ENCODE measurements around the gene SLF2. TPM values are rescaled to one million over a fixed set of nuclear protein-coding genes. Genes with fewer than 3 reads are reported as not detected.

SLF2 gene
- total RNA-seq, 1 experiment from 2014 or later = 13.6 TPM

GRCh38 chr10:101000915-101001658, 88.3 kb downstream of the SLF2 start:
- POLR2A ChIA-PET (ENCODE audit: unreplicated experiment) = no interaction called here
- no peaks in the 10 kb centered on the region for H3K27me3 ChIP-seq (ENCODE audit: insufficient read depth, low read depth)
- no peak overlapping the region for H2AFZ ChIP-seq
- no peak overlapping the region for H3K4me2 ChIP-seq
- H3F3A ChIP-seq (ENCODE audit: insufficient read depth, low read depth) = peaks cover 5% of the 10 kb centered on the region; the same call in 1 of the 2 replicates
- no peaks in the 10 kb centered on the region for H3K36me3 ChIP-seq (ENCODE audit: low read depth)
- H3K9me2 ChIP-seq (ENCODE audit: insufficient read depth) = no peaks in the 10 kb centered on the region
- intact Hi-C loops (cut with micrococcal nuclease; ENCODE audit: unreplicated experiment) = loop anchor here (1.0 kb wide), 1 partner anchor 12 kb away; no protein-coding TSS in a partner anchor
- DNase-seq = no peak
- BruUV-seq (replicated peaks) = no TSS peak
- H3K9me3 ChIP-seq (ENCODE audit: insufficient read depth, low read depth) = no peaks in the 10 kb centered on the region
- no peak overlapping the region for H3K4me3 ChIP-seq
- CTCF ChIA-PET = interaction anchor here (0.7 kb wide), 1 partner anchor 40 kb away, joined by 3 read pairs; no protein-coding TSS in a partner anchor
- no peaks in the 10 kb centered on the region; the same call in 1 of the 2 replicates for H4K20me1 ChIP-seq (ENCODE audit: insufficient read depth)
- no peak for TF ChIP-seq EZH2 (IDR thresholded peaks at IDR 0.05; ENCODE audit: low read depth)
- no peak for TF ChIP-seq CTCF (conservative IDR thresholded peaks at IDR 0.05)
- H3K4me1 ChIP-seq (replicated peaks; ENCODE audit: insufficient read depth) = peaks cover 11% of the 10 kb centered on the region
- H3K79me2 ChIP-seq (ENCODE audit: low read depth) = 0 out of 2 replicates have a peak, but pooled peaks cover 5% of the 10 kb centered on the region
- H3K27ac ChIP-seq = no peak overlapping the region

- Histone ChIP-seq H3K79me2 (ENCODE audit: low read depth) (0 out of 2 replicates have a peak, but pooled peaks cover 5% of the 10 kb centered on the region), H3K4me3 (no peak overlapping the region), H4K20me1 (ENCODE audit: insufficient read depth) (no peaks in the 10 kb centered on the region; the same call in 1 of the 2 replicates), H3K4me1 (replicated peaks; ENCODE audit: insufficient read depth) (peaks cover 7% of the 10 kb centered on the region), H2AFZ (no peak overlapping the region), H3K9me2 (ENCODE audit: insufficient read depth) (no peaks in the 10 kb centered on the region), H3K36me3 (ENCODE audit: low read depth) (no peaks in the 10 kb centered on the region), H3F3A (ENCODE audit: insufficient read depth, low read depth) (no peaks in the 10 kb centered on the region), H3K9me3 (ENCODE audit: insufficient read depth, low read depth) (no peaks in the 10 kb centered on the region), H3K4me2 (no peak overlapping the region), H3K27me3 (ENCODE audit: insufficient read depth, low read depth) (no peaks in the 10 kb centered on the region), H3K27ac (no peak overlapping the region)
- no peak for TF ChIP-seq EZH2 (IDR thresholded peaks at IDR 0.05; ENCODE audit: low read depth)
- no peak for TF ChIP-seq CTCF (conservative IDR thresholded peaks at IDR 0.05)
- no TSS peak for BruUV-seq (replicated peaks)
- CTCF ChIA-PET = interaction anchor here (0.7 kb wide), 1 partner anchor 40 kb away, joined by 3 read pairs; no protein-coding TSS in a partner anchor
- DNase-seq = no peak
- intact Hi-C loops (cut with micrococcal nuclease; ENCODE audit: unreplicated experiment) = loop anchor here (1.0 kb wide), 1 partner anchor 12 kb away; no protein-coding TSS in a partner anchor
- POLR2A ChIA-PET (ENCODE audit: unreplicated experiment) = no interaction called here
Measured at GRCh38 chr10:101001659-101002035, 88.9 kb downstream of the SLF2 start.

DNA sequence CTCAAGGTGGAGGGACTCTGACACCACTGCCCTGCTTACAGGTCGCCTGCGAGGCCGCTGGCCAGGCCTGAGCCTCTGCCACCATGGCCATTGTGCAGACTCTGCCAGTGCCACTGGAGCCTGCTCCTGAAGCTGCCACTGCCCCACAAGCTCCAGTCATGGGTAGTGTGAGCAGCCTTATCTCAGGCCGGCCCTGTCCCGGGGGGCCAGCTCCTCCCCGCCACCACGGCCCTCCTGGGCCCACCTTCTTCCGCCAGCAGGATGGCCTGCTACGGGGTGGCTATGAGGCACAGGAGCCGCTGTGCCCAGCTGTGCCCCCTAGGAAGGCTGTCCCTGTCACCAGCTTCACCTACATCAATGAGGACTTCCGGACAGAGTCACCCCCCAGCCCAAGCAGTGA, 89.7 kb downstream of the SLF2 start:
- Histone ChIP-seq H3K9me3 (ENCODE audit: insufficient read depth, low read depth) (no peaks in the 10 kb centered on the region), H4K20me1 (ENCODE audit: insufficient read depth) (no peaks in the 10 kb centered on the region; the same call in 1 of the 2 replicates), H3K79me2 (ENCODE audit: low read depth) (0 out of 2 replicates have a peak, but pooled peaks cover 5% of the 10 kb centered on the region), H3K36me3 (ENCODE audit: low read depth) (no peaks in the 10 kb centered on the region), H3K9me2 (ENCODE audit: insufficient read depth) (no peaks in the 10 kb centered on the region), H3K4me2 (no peak overlapping the region), H3K4me1 (replicated peaks; ENCODE audit: insufficient read depth) (peaks cover 7% of the 10 kb centered on the region), H3K27ac (no peak overlapping the region), H3F3A (ENCODE audit: insufficient read depth, low read depth) (no peaks in the 10 kb centered on the region), H3K4me3 (no peak overlapping the region), H3K27me3 (ENCODE audit: insufficient read depth, low read depth) (no peaks in the 10 kb centered on the region), H2AFZ (no peak overlapping the region)
- no peak for DNase-seq
- ChIA-PET CTCF (no interaction called here), POLR2A (ENCODE audit: unreplicated experiment) (interaction anchor here (0.6 kb wide), 1 partner anchor 15 kb away, joined by 5 read pairs; the partner anchor contains the start of genes MRPL43 and TWNK)
- TF ChIP-seq CTCF (conservative IDR thresholded peaks at IDR 0.05) = no peak
- TF ChIP-seq EZH2 (IDR thresholded peaks at IDR 0.05; ENCODE audit: low read depth) = no peak
- no TSS peak for BruUV-seq (replicated peaks)
- intact Hi-C loops (cut with micrococcal nuclease; ENCODE audit: unreplicated experiment) = no loop called here

Data from PC-9 (cell line).